HFFc6 (cell line): ENCODE measurements around the gene KCNC4. TPM values are rescaled to one million over a fixed set of nuclear protein-coding genes. Genes with fewer than 3 reads are reported as not detected.
A peak's percentile ranks its signal among the peaks of the same experiment; 100 is the strongest.

Source experiments
- DNase-seq: peaks from one replicate; pipeline ENCODE4 v3.0.0-alpha.2; 2018
- H3K27ac Mint-ChIP-seq: 2 replicates; pipeline ENCODE4 v1.8.0; 2020; ENCODE audit warnings: mild to moderate bottlenecking, mixed read lengths
- H3K27me3 Mint-ChIP-seq: 2 replicates; pipeline ENCODE4 v1.8.0; 2021; ENCODE audit warnings: mild to moderate bottlenecking, moderate library complexity, mixed read lengths; ENCODE audit not compliant: insufficient read depth
- H3K36me3 Mint-ChIP-seq: 2 replicates; pipeline ENCODE4 v1.8.0; 2021; ENCODE audit warnings: low read depth, mixed read lengths
- H3K4me1 Mint-ChIP-seq: 2 replicates; pipeline ENCODE4 v1.8.0; 2020; ENCODE audit warnings: low read depth, mixed read lengths
- H3K4me3 Mint-ChIP-seq: 2 replicates; pipeline ENCODE4 v1.8.0; 2020; ENCODE audit warnings: mild to moderate bottlenecking, moderate library complexity, mixed read lengths
- H3K9me3 Mint-ChIP-seq: 2 replicates; pipeline ENCODE4 v1.8.0; 2020; ENCODE audit warnings: mild to moderate bottlenecking, mixed read lengths
- CTCF ChIP-seq: fragments of 200-600 bp; sonication (generic); IDR thresholded peaks from 2 replicates; pipeline ENCODE4 v1.5.0; 2021; ENCODE audit warnings: antibody characterized with exemption, mild to moderate bottlenecking
- total RNA-seq, 6 experiments: library from RNA; stranded (reverse); fragmentation: NEBNext Ultra II Directional; extraction: Animal tissue kit (Norgen Biotek cat#: 25700); gene quantifications; 2 replicates in 1 of 6; 3 replicates in 5 of 6; pipeline ENCODE4 v1.2.3, GENCODE V29; 2021

The KCNC4 gene
- total RNA-seq, 6 experiments from 2014 or later = 8.8 to 22.6 (median 11.2) TPM

- peaks cover 40% of the 10 kb centered on the region for H3K4me1 Mint-ChIP-seq
- DNase-seq = no peak
- TF ChIP-seq CTCF = no peak
- peaks cover 2% of the 10 kb centered on the region; the same call in 1 of the 2 replicates for H3K27me3 Mint-ChIP-seq
- no peaks in the 10 kb centered on the region for H3K9me3 Mint-ChIP-seq
- no peaks in the 10 kb centered on the region; the same call in 1 of the 2 replicates for H3K36me3 Mint-ChIP-seq
- peak overlapping the region; percentile 66 for H3K4me3 Mint-ChIP-seq
- no peak overlapping the region for H3K27ac Mint-ChIP-seq
Observed at GRCh38 chr1:110213143-110213540, 3.0 kb downstream of the KCNC4 start.

GRCh38 chr1:110214454-110215404 lies 4.6 kb downstream of the KCNC4 start:
- no peaks in the 10 kb centered on the region; the same call in 1 of the 2 replicates for H3K36me3 Mint-ChIP-seq
- H3K27me3 Mint-ChIP-seq = peaks cover 2% of the 10 kb centered on the region; the same call in 1 of the 2 replicates
- H3K4me1 Mint-ChIP-seq = peaks cover 32% of the 10 kb centered on the region
- H3K9me3 Mint-ChIP-seq = no peaks in the 10 kb centered on the region
- no peak overlapping the region; the same call in 1 of the 2 replicates for H3K4me3 Mint-ChIP-seq
- H3K27ac Mint-ChIP-seq = no peak overlapping the region; the same call in 1 of the 2 replicates
- DNase-seq = no peak
- no peak for TF ChIP-seq CTCF

- DNase-seq = no peak
- peaks cover 4% of the 10 kb centered on the region; the same call in 1 of the 2 replicates for H3K27me3 Mint-ChIP-seq
- no peak overlapping the region for H3K4me3 Mint-ChIP-seq
- H3K36me3 Mint-ChIP-seq = no peaks in the 10 kb centered on the region; the same call in 1 of the 2 replicates
- H3K4me1 Mint-ChIP-seq = peaks cover 31% of the 10 kb centered on the region
- TF ChIP-seq CTCF = no peak
- no peaks in the 10 kb centered on the region for H3K9me3 Mint-ChIP-seq
- H3K27ac Mint-ChIP-seq = no peak overlapping the region
Observed at GRCh38 chr1:110215621-110216515, 5.8 kb downstream of the KCNC4 start.

- Mint-ChIP-seq H3K27me3 (peaks cover 4% of the 10 kb centered on the region; the same call in 1 of the 2 replicates), H3K36me3 (no peaks in the 10 kb centered on the region; the same call in 1 of the 2 replicates), H3K27ac (no peak overlapping the region), H3K4me1 (peaks cover 31% of the 10 kb centered on the region), H3K9me3 (no peaks in the 10 kb centered on the region), H3K4me3 (no peak overlapping the region)
- TF ChIP-seq CTCF = no peak
- DNase-seq = no peak
Observed at GRCh38 chr1:110216844-110217444, 6.8 kb downstream of the KCNC4 start.

GRCh38 chr1:110218137-110218536 lies 8.0 kb downstream of the KCNC4 start:
- Mint-ChIP-seq H3K27ac (no peak overlapping the region), H3K9me3 (no peaks in the 10 kb centered on the region), H3K4me3 (no peak overlapping the region; the same call in 1 of the 2 replicates), H3K27me3 (peaks cover 3% of the 10 kb centered on the region; the same call in 1 of the 2 replicates), H3K36me3 (no peaks in the 10 kb centered on the region; the same call in 1 of the 2 replicates), H3K4me1 (peaks cover 20% of the 10 kb centered on the region)
- no peak for DNase-seq
- no peak for TF ChIP-seq CTCF
